Measurements from ENCODE around the gene ADAMTS3. TPM values are rescaled to one million over a fixed set of nuclear protein-coding genes. Genes with fewer than 3 reads are reported as not detected.
"Not testable (repeated sequence)": the region's sequence is repeated elsewhere in the genome, so short reads cannot be mapped to it uniquely, and the experiment has no call there.

ADAMTS3 gene
- total RNA-seq, 2 donors from 2014 or later = not detected

DNA sequence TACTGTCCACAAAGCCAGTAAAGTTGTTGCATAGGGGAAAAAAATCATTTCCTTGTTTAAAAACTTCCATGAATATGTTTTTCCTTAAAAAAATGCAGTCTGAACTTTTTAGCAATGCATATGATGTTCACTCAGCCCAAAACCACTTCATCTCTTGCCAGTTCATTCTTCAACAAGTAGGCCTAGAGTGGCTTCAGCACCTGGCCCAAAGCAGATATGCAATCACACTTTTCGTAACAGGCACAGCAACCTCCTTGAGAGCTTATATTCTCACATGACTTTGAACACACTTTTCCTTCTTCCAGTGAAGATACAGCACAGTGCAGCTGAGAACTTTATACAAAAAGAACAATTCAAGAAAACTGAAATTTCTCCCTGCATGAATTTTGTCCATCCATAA is 128.6 kb downstream of the ADAMTS3 start:
- Mint-ChIP-seq H3K4me3 (no peak overlapping the region), H3K36me3 (ENCODE audit: low read depth) (no peaks in the 10 kb centered on the region), H3K27ac (no peak overlapping the region), H3K27me3 (peaks cover 6% of the 10 kb centered on the region), H3K4me1 (no peaks in the 10 kb centered on the region)
- H3K9me3 ChIP-seq (ENCODE audit: control insufficient read depth, low read length, poor library complexity, severe bottlenecking) = no peaks in the 10 kb centered on the region
- ATAC-seq (no peak), DNase-seq (no peak)

DNA sequence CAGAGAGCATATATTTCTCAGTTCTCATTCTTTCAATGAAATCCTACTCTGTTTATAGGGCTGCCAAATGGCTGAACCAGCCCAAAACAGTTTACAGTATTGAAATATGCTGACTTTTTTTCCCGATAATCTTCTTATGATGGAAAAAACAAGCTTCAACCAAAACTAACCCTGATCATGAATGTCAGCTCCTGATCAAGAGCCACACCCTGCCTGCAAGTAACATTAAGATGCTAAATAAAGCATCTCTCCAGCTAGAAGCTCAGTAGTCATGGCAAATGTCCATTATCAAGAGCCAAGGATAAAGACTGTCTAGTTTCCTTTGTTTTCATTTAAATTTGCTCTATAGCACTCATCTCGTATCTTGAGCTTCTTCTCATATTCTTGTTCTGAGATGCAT is 136.0 kb downstream of the ADAMTS3 start:
- Mint-ChIP-seq H3K4me1 (no peaks in the 10 kb centered on the region), H3K4me3 (no peak overlapping the region), H3K27ac (no peak overlapping the region), H3K27me3 (peaks cover 4% of the 10 kb centered on the region), H3K36me3 (ENCODE audit: low read depth) (no peaks in the 10 kb centered on the region)
- DNase-seq (no peak), ATAC-seq (no peak)
- no peaks in the 10 kb centered on the region for H3K9me3 ChIP-seq (ENCODE audit: control insufficient read depth, low read length, poor library complexity, severe bottlenecking)

DNA sequence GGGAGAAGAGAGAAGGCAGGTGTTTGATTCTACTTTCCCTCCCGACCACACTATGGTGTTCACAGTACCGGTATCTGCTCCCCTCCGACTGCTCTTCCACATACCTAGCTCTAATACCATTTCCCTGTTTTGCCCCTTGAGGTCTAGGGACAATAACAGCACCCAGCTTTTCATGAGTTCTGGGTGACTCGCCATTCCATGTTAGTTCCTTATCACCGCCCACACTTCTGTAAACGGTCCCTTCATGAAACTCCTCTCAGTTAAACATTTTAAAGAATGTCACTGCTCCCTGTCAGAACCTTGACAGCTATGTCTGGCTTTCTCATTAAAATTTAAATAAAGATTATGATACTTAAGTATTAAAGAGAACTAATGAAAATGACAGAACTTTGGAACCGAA is 136.7 kb downstream of the ADAMTS3 start:
- no peaks in the 10 kb centered on the region for H3K36me3 Mint-ChIP-seq (ENCODE audit: low read depth)
- no peak overlapping the region for H3K4me3 Mint-ChIP-seq

DNA sequence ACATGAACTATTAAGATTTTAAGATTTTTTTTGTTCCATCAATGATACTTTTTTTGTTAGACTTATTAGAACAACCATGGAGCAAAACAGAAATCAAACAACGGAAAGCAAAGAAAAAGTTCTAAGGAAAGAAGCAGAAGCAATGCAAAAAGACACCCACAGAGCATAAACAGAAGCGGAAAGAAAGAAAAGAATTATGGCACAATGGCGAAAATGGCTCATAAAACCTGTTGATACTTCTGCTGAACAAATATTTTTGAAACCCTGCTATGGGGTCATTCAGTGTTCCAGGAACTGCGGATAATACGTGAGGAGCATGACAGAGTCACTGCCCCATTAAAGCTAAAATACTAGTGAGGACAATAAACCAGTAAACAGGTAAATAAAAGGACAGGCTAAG is 138.0 kb downstream of the ADAMTS3 start:
- ATAC-seq (no peak), DNase-seq (no peak)
- H3K27me3 Mint-ChIP-seq = peaks cover 4% of the 10 kb centered on the region
- no peak overlapping the region for H3K4me3 Mint-ChIP-seq
- H3K36me3 Mint-ChIP-seq (ENCODE audit: low read depth) = no peaks in the 10 kb centered on the region
- H3K27ac Mint-ChIP-seq = no peak overlapping the region
- H3K9me3 ChIP-seq (ENCODE audit: control insufficient read depth, low read length, poor library complexity, severe bottlenecking) = no peaks in the 10 kb centered on the region
- no peaks in the 10 kb centered on the region for H3K4me1 Mint-ChIP-seq

More for the DNA sequence above, 136.7 kb downstream of the ADAMTS3 start:
- DNase-seq (no peak), ATAC-seq (no peak)
- no peaks in the 10 kb centered on the region for H3K4me1 Mint-ChIP-seq
- H3K27ac Mint-ChIP-seq = no peak overlapping the region
- peaks cover 4% of the 10 kb centered on the region for H3K27me3 Mint-ChIP-seq
- H3K9me3 ChIP-seq (ENCODE audit: control insufficient read depth, low read length, poor library complexity, severe bottlenecking) = no peaks in the 10 kb centered on the region

DNA sequence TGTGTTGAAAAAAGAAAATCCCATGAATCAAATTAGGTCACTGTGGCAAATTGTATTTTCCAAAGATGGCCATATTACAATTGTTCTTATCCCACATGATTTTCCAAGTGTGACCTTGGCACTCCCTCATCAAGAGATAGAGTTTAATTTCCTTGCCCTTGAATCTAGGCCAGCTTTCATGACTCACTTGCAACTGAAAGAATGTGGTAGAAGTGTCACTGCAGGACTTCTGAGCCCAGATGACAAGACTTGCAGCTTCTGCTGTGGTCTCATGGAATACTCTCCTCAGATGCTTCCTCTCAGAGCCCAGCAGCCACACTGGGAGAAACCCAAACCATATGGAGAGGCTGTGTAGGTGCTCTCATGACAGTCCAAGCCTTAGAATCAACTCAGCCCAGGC is 139.0 kb downstream of the ADAMTS3 start:
- ATAC-seq (no peak), DNase-seq (no peak)
- Mint-ChIP-seq H3K4me1 (no peaks in the 10 kb centered on the region), H3K4me3 (no peak overlapping the region), H3K27me3 (peaks cover 4% of the 10 kb centered on the region), H3K36me3 (ENCODE audit: low read depth) (no peaks in the 10 kb centered on the region), H3K27ac (no peak overlapping the region)
- H3K9me3 ChIP-seq (ENCODE audit: control insufficient read depth, low read length, poor library complexity, severe bottlenecking) = no peaks in the 10 kb centered on the region

DNA sequence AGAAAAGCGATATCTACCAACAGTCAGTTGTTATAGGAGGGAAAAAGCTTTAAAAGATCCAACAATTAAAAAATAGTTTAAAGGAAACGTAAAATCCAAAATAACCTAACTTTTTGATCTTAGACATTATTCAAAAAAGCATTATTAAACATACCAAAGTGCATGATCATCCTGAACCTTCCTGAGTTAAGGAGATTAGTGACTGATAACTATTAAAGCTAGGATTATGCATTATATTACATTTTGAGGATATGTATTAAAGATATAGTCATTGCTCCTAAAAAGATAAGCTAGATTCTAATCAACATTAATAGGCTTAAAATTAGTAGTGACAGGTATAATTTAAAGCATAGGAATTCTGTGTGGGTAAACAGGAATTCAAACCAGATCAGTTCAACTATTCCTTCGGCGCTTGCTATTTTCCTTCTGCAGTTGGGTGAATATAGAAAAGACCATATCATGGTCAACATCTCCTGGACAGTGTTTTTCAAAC is 139.6 kb downstream of the ADAMTS3 start:
- no peaks in the 10 kb centered on the region for H3K27me3 Mint-ChIP-seq
- no peak overlapping the region for H3K4me3 Mint-ChIP-seq
- no peaks in the 10 kb centered on the region for H3K9me3 ChIP-seq (ENCODE audit: control insufficient read depth, low read length, poor library complexity, severe bottlenecking)
- H3K27ac Mint-ChIP-seq = no peak overlapping the region
- DNase-seq (no peak), ATAC-seq (no peak)
- H3K4me1 Mint-ChIP-seq = no peaks in the 10 kb centered on the region
- no peaks in the 10 kb centered on the region for H3K36me3 Mint-ChIP-seq (ENCODE audit: low read depth)

DNA sequence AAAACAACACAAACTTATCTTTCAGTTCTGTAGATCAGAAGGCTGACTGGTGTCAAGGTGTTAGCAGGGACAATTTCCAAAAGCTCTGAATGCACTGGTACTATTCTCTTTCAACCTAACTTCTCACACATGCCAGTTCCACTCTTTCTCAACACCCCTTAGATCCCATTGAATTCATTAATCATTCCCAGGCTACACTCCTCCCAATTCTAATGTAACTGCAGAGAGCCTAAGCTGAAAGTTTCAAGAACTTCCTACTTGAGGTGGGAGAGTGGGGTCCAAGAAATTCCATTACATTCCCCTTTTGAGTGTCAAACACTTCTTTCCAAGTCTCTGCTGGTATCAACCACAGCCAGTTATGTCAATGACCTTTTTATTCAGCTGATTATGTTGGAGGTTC is 142.0 kb downstream of the ADAMTS3 start:
- H3K27ac Mint-ChIP-seq = no peak overlapping the region
- no peak overlapping the region for H3K4me3 Mint-ChIP-seq
- H3K36me3 Mint-ChIP-seq (ENCODE audit: low read depth) = no peaks in the 10 kb centered on the region
- DNase-seq = no peak
- H3K27me3 Mint-ChIP-seq = no peaks in the 10 kb centered on the region
- no peak for ATAC-seq
- no peaks in the 10 kb centered on the region for H3K9me3 ChIP-seq (ENCODE audit: control insufficient read depth, low read length, poor library complexity, severe bottlenecking)
- no peaks in the 10 kb centered on the region for H3K4me1 Mint-ChIP-seq

DNA sequence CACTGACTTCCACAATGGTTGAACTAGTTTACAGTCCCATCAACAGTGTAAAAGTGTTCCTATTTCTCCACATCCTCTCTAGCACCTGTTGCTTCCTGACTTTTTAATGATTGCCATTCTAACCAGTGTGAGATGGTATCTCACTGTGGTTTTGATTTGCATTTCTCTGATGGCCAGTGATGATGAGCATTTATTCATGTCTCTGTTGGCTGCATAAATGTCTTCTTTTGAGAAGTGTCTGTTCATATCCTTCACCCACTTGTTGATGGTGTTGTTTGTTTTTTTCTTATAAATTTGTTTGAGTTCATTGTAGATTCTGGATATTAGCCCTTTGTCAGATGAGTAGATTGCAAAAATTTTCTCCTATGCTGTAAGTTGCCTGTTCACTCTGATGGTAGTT is 143.1 kb downstream of the ADAMTS3 start:
- not testable (repeated sequence) for H3K4me1 Mint-ChIP-seq; ATAC-seq; H3K36me3 Mint-ChIP-seq (ENCODE audit: low read depth); H3K27ac Mint-ChIP-seq; DNase-seq; H3K27me3 Mint-ChIP-seq; H3K4me3 Mint-ChIP-seq; H3K9me3 ChIP-seq (ENCODE audit: control insufficient read depth, low read length, poor library complexity, severe bottlenecking)

DNA sequence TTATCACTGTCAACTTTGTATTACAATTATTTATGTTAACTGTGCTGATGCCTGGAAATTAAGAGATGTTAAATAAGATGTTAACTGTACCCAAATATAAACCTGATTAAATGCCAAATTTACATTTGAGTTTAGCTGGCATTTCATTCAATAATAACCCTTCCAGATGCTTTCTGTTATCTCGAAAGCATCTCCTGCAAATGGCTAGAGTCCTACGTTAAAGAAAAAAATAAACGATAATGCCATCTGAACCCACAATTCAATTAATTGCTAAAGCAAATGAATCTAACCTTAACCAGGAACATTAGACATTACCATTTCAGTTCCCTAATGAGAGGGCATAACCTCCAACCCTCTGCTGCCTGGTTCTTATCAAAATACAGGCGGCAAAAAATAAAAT is 145.0 kb downstream of the ADAMTS3 start:
- Mint-ChIP-seq H3K27ac (no peak overlapping the region), H3K27me3 (no peaks in the 10 kb centered on the region), H3K4me3 (no peak overlapping the region), H3K36me3 (ENCODE audit: low read depth) (no peaks in the 10 kb centered on the region), H3K4me1 (no peaks in the 10 kb centered on the region)
- DNase-seq (no peak), ATAC-seq (no peak)
- no peaks in the 10 kb centered on the region for H3K9me3 ChIP-seq (ENCODE audit: control insufficient read depth, low read length, poor library complexity, severe bottlenecking)

DNA sequence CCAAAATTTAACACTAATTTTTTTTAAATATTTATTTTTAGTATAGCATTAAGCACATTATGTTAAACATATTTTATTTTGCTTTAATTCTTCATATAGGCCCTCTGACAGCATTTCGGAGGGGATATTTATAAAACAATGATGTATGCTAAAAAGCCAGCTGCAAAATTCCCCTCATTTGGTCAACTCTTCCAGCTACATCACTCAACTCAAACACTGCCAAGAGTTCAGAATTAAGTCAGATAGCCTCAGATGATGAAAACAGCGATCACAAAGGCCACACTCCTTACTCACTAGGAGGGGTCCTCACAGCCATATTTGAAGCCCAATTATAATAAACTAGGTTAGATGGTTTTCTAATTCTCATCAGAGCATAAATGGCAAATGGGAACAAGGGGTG is 146.6 kb downstream of the ADAMTS3 start:
- H3K4me3 Mint-ChIP-seq = no peak overlapping the region
- no peak overlapping the region for H3K27ac Mint-ChIP-seq
- ATAC-seq = no peak
- no peaks in the 10 kb centered on the region for H3K4me1 Mint-ChIP-seq
- H3K36me3 Mint-ChIP-seq (ENCODE audit: low read depth) = no peaks in the 10 kb centered on the region
- H3K9me3 ChIP-seq (ENCODE audit: control insufficient read depth, low read length, poor library complexity, severe bottlenecking) = no peaks in the 10 kb centered on the region
- no peak for DNase-seq
- H3K27me3 Mint-ChIP-seq = no peaks in the 10 kb centered on the region

DNA sequence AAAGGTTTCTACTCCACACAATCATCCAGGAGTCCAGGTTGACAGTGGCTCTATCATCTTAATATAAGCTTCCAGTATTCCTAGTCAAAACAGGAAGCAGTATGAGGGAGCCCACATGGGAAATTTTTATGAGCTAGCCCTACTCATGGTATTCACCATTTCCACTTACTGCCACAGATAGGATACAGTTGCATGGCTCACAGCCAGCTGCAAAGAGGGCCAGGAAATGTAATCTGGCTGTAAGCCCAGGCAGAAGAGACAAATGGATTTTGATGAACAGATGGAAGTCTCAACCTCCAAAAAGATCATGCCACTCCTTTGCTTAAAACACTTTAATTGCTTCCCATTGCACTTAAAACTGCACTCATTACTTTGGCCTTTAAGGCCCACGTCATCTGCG is 150.6 kb downstream of the ADAMTS3 start:
- ATAC-seq (no peak), DNase-seq (no peak)
- no peaks in the 10 kb centered on the region for H3K27me3 Mint-ChIP-seq
- H3K9me3 ChIP-seq (ENCODE audit: control insufficient read depth, low read length, poor library complexity, severe bottlenecking) = no peaks in the 10 kb centered on the region
- H3K4me1 Mint-ChIP-seq = no peaks in the 10 kb centered on the region
- H3K36me3 Mint-ChIP-seq (ENCODE audit: low read depth) = no peaks in the 10 kb centered on the region
- H3K27ac Mint-ChIP-seq = no peak overlapping the region
- no peak overlapping the region for H3K4me3 Mint-ChIP-seq

DNA sequence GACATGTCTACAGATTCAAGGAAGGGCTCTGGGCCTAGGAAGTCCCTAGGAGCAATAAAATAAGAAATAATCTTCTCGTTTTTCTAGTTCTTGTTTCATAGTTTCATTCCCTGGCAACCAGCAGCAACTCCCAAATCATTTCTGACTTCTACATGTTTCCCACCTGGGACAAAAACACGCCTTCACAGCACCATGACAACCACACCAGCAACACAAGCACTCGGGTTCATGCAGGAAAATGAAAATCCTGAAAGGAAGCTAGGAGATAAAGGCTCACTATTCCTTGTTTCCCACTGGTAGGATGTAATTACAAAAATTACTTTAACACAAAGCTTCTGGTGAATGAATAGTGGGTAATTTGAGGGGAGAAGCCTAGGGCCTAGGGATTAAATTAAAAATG is 158.9 kb downstream of the ADAMTS3 start:
- ATAC-seq (no peak), DNase-seq (no peak)
- Mint-ChIP-seq H3K36me3 (ENCODE audit: low read depth) (no peaks in the 10 kb centered on the region), H3K27ac (no peak overlapping the region), H3K4me3 (no peak overlapping the region), H3K4me1 (no peaks in the 10 kb centered on the region), H3K27me3 (no peaks in the 10 kb centered on the region)
- H3K9me3 ChIP-seq (ENCODE audit: control insufficient read depth, low read length, poor library complexity, severe bottlenecking) = no peaks in the 10 kb centered on the region

DNA sequence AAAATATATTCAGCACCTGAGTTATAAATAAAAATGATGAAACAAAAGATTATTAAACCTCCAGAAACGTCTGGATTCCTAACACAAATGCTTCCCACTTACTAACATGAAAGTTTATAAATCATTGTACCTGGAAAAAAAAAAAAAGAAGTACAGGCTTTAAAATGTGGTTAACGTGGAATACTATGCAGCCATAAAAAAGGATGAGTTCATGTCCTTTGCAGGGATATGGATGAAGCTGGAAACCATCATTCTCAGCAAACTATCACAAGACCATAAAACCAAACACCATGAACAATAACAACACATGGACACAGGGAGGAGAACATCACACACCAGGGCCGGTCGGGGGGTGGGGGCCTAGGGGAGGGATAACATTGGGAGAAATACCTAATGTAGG is 160.5 kb downstream of the ADAMTS3 start:
- no peak overlapping the region for H3K4me3 Mint-ChIP-seq
- DNase-seq = no peak

DNA sequence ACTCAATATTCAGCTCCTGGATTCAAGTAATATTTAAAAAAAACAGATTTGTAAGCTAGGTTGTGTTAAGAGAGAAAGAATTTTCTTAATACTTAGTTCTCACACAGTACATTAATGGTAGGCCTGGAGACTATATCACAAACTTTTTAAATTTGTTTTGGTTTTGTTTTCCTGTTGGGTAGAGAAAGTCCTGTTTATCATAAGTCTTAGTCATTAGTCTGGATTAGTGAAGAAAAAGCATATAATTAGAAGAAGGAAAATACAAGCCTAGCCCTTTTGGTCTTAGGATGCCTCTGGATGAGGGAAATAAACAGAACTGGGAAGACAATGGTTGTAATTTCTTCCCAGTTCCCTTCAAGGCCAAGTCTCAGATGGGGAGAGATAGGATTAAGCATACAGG is 163.6 kb downstream of the ADAMTS3 start:
- Mint-ChIP-seq H3K4me3 (no peak overlapping the region), H3K27me3 (no peaks in the 10 kb centered on the region), H3K4me1 (no peaks in the 10 kb centered on the region), H3K27ac (no peak overlapping the region), H3K36me3 (ENCODE audit: low read depth) (no peaks in the 10 kb centered on the region)
- no peaks in the 10 kb centered on the region for H3K9me3 ChIP-seq (ENCODE audit: control insufficient read depth, low read length, poor library complexity, severe bottlenecking)
- ATAC-seq (no peak), DNase-seq (no peak)

More for the DNA sequence above, 160.5 kb downstream of the ADAMTS3 start:
- H3K9me3 ChIP-seq (ENCODE audit: control insufficient read depth, low read length, poor library complexity, severe bottlenecking) = no peaks in the 10 kb centered on the region
- no peaks in the 10 kb centered on the region for H3K36me3 Mint-ChIP-seq (ENCODE audit: low read depth)
- no peaks in the 10 kb centered on the region for H3K4me1 Mint-ChIP-seq
- ATAC-seq = no peak
- H3K27me3 Mint-ChIP-seq = no peaks in the 10 kb centered on the region
- no peak overlapping the region for H3K27ac Mint-ChIP-seq

DNA sequence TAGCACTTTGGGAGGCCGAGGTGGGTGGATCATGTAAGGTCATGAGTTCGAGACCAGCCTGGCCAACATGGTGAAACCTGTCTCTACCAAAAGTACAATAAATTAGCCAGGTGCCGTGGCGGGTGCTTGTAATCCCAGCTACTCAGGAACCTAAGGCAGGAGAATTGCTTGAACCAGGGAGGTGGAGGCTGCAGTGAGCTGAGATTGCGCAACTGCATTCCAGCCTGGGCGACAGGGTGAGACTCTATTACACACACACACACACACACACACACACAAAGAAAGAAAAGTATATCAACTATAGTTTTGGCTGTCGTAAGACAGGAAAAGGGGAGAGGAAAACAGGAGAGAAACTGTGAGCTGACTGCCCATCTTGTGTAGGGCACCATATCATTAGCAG is 171.7 kb downstream of the ADAMTS3 start:
- ATAC-seq (no peak), DNase-seq (no peak)
- Mint-ChIP-seq H3K27ac (no peak overlapping the region), H3K27me3 (no peaks in the 10 kb centered on the region), H3K4me1 (no peaks in the 10 kb centered on the region), H3K36me3 (ENCODE audit: low read depth) (no peaks in the 10 kb centered on the region), H3K4me3 (no peak overlapping the region)
- no peaks in the 10 kb centered on the region for H3K9me3 ChIP-seq (ENCODE audit: control insufficient read depth, low read length, poor library complexity, severe bottlenecking)

Data from T-helper 17 cell (primary cell).